Spleen (tissue), 7 donors: ENCODE results near the gene FN1.

Experiments used
- POLR2A ChIP-seq, 3 donors: fragments of 450-650 bp; IDR thresholded peaks; one replicate each; pipeline ENCODE4 v1.5.1; 2017; ENCODE audit warnings: antibody characterized with exemption in 3 of 3, mild to moderate bottlenecking in 1 of 3
- POLR2AphosphoS5 ChIP-seq, 3 donors: sonication (generic); formaldehyde crosslinking; IDR thresholded peaks; one replicate each; pipeline ENCODE4 v1.5.1; 2017; ENCODE audit warnings: antibody characterized with exemption in 3 of 3
- TF ChIP-seq, protein P1 (sequence below), 11 experiments: fragments of 200-600 bp in 7 of 11; fragments of 450-650 bp in 4 of 11; sonication (generic) in 4 of 11; IDR thresholded peaks in 8 of 11; conservative IDR thresholded peaks in 3 of 11; 1 replicate in 7 of 11; 2 replicates in 4 of 11; pipeline versions ENCODE4 v1.4.0 to v1.8.0; 2016 to 2021; ENCODE audit warnings: antibody characterized with exemption in 11 of 11, inconsistent platforms in 4 of 11, mild to moderate bottlenecking in 1 of 11
- donor health status: DM: no; HTN: no; CAD: no; lungs with moderate emphysema.
- donor health status: DM: no; HTN: no; CAD: no.
- donor health status: DM: no; HTN: no; CAD: no.

DNA sequence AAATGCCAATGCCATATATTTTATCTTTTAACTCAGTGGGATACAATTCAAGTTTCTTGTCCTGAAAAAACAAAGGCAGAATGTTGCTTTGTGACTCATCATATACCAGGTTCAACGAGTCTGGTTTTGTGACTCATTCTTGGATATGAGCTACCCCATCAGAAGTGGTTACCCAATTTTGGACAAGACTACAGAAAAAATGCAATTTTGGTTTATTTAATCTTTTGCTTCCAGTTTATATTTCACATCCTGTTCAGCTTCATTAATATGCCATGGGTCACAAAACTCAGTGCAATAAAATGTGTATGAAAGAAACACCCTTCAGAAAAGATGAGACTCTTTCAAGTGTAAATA lies 25.0 kb downstream of the FN1 start:
- TF ChIP-seq POLR2AphosphoS5 (IDR thresholded peaks at IDR 0.05) (no peak), POLR2A (IDR thresholded peaks at IDR 0.05) (no peak)
- TF ChIP-seq, protein P1, sequence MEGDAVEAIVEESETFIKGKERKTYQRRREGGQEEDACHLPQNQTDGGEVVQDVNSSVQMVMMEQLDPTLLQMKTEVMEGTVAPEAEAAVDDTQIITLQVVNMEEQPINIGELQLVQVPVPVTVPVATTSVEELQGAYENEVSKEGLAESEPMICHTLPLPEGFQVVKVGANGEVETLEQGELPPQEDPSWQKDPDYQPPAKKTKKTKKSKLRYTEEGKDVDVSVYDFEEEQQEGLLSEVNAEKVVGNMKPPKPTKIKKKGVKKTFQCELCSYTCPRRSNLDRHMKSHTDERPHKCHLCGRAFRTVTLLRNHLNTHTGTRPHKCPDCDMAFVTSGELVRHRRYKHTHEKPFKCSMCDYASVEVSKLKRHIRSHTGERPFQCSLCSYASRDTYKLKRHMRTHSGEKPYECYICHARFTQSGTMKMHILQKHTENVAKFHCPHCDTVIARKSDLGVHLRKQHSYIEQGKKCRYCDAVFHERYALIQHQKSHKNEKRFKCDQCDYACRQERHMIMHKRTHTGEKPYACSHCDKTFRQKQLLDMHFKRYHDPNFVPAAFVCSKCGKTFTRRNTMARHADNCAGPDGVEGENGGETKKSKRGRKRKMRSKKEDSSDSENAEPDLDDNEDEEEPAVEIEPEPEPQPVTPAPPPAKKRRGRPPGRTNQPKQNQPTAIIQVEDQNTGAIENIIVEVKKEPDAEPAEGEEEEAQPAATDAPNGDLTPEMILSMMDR (IDR thresholded peaks at IDR 0.05 in 8 of 11, conservative IDR thresholded peaks at IDR 0.05 in 3 of 11), result no peak
